Measurements from ENCODE around the gene BAG1.

The BAG1 gene

DNA sequence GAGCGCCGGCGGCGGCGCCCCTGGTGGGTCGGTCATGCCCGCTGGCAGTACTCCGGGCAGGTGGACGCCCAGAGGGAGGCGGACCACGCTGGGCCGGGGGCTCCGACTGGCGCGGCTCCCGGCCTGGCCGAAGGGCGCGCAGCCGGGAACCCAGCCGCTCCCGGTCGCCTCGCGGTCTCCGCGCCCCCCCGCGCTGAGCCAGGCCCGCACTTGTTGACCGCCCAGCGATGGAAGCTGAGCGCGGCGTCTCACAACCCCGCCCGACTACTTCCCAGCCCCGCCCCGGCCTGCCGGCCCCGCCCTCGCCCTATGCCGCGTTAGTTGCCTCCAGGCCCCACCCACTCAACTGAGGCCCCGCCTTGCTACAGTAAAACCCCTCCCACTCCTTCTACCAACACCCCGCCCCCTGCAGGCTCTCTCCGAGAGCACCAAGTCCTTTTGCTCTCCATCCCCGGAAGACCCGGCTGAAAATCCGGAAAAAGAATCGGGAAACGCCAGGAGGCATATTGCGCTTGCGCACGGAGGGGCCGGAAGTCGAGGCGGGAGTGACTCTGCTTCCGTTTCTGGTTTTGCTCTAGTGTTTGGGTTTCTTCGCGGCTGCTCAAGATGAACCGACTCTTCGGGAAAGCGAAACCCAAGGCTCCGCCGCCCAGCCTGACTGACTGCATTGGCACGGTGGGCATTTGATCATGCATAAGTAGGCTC is at the start of gene BAG1, which contains the start of gene CHMP5:
Gene BAG1, minus strand, starts transcription at position 236 of the 705 bp plus-strand sequence.
Gene CHMP5, plus strand, starts transcription at position 577 of the 705 bp plus-strand sequence. Its CDS starts 30 bp downstream, at position 607.
- peak; percentile 100 for DNase-seq

DNA sequence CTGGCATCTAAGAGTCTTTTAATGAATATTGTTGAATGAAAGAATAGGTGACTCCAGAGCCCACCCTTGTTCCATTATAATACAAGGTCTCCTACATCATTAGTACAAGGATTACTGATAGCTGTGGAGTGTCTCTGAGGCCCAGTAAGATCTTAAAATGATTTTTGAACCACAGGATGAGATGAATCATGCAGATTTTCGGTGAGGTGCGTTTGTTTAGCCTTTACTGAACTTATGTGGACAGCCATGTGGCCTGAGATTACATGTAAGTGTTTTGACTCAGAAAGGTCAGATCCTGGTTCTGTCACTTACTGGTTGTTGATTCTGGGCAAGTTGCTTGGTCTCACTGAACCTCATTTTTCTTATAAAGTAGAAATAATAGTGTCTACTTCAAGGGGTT is 47.4 kb upstream of the BAG1 start:
- no peak for DNase-seq

- DNase-seq: no peak
Measured at GRCh38 chr9:33310748-33311147, 46.2 kb upstream of the BAG1 start.

GRCh38 chr9:33309903-33310302 is 45.4 kb upstream of the BAG1 start:
- DNase-seq: no peak

DNA sequence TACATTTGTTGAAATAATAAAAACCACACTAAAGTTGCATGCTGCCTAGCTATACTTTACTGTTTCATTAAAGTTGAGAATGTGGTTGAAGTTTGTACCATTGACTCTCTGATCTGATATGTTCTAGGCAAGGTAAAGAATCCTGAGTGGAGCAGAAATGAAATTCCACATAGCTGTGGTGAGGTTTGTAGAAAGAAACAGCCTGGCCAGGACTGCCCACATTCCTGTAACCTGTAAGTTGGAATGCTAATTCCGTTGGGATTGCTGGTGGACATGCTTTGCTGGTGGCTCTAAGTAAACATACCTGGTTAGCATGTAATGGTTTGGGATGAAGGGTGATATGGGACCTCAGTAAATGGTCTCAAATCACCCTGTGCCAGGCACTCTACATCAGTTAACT is 42.6 kb upstream of the BAG1 start:
- DNase-seq: peak; percentile 1

DNA sequence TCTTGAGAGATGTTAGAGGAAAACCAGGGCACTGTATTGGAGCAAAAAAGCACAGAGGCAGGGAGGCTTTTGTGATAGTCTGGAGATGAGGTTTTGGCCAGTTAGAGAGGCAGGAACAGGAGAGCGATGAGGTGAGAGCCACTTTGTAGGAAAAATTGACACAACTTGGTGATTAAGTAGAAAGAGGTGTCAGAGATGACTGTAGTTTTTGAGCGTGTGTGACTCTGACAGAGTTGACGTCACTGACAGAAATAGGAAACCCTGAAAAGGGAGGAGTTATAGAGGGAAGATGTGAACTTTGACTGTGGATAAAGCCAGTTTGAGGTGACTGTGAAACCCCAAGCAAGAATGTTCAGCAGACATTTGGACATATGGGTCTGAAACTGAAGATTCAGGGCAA is 41.5 kb upstream of the BAG1 start:
- DNase-seq: no peak

GRCh38 chr9:33304362-33304761 is 39.9 kb upstream of the BAG1 start:
- DNase-seq: no peak

DNA sequence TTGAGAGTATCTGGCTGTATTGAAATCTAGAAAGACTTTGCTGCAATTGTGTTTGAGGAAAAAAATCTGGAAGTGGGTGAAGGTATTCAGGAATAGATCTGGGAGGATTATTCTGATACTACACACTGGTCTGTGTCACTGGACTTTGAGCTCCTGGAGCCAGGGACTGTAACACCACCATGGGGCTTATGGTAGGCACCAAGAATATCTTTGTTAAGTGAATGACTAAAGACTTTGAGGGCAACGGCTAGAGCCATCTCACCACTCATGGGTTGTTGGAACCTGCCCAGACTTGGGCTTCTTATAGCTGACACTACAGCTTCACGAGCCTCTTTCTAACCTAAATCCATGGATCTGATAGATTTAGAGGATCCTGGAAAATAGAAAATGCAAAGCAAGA is 36.0 kb upstream of the BAG1 start:
- DNase-seq: no peak

DNA sequence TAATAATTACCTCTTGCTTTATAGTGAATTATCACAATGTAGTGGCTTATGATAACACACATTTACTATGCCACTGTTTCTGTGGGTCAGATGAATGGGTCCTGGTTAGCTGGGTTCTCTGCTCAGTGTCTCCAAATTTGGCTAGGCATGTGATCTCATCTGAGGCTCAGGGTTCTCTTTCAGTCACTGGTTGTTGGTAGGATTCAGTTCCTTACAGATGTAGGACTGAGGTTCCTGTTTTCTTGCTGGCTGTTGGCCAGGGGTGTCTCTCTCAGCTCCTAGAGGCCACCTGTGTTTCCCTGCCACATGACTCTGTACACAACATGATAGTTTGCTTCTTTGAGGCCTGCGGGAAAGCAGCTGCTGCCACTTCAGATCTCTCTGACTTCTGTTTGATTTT is 32.9 kb upstream of the BAG1 start:
- DNase-seq: no peak

DNA sequence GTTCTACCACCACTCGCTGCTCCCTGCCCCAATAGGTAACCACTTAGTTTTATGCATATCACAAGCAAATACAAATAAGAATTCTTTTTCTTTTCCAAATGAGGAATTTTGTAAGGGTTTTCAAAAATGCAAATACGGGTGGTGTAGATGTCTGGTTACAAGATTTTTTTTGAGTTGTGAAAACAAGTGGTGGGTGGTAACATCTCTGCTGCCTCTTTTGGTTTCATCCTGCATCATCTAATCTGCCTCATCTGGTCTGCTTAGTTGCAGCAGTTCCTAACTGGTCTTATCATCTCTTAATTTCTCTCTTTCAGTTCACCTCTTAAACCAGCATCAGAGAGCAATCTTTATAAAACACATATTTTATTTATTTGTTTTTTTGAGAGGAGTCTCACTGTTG is 31.1 kb upstream of the BAG1 start:
- DNase-seq: no peak

DNA sequence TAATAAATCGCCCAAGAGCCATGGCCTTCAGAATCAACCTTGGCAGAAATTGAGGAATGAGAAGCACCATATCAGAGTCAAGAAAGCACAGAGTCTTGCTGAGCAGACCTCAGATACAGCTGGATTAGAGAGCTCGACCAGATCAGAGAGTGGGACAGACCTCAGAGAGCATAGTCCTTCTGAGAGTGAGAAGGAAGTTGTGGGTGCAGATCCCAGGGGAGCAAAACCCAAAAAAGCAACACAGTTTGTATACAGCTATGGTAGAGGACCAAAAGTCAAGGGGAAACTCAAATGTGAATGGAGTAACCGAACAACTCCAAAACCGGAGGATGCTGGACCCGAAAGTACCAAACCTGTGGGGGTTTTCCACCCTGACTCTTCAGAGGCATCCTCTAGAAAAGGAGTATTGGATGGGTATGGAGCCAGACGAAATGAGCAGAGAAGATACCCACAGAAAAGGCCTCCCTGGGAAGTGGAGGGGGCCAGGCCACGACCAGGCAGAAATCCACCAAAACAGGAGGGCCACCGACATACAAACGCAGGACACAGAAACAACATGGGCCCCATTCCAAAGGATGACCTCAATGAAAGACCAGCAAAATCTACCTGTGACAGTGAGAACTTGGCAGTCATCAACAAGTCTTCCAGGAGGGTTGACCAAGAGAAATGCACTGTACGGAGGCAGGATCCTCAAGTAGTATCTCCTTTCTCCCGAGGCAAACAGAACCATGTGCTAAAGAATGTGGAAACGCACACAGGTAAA is 30.3 kb upstream of the BAG1 start:
- DNase-seq: no peak

DNA sequence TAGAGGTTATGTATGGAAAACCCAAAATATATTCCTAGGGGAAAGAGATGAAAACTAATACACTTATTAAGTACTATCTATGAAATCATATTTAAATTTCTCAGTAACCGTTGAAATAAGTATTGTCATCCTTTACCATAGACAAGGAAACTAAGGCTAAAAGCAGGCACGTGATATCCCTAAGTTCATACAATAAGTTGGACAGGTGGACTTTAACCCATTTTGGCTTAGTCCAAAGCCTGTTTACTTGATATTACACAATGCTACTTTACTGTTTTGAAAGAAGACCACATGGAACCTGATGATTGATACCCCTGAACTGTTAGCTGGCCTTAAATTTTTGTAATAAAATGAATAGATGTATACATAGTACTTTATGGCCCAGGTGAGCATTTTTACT is 29.3 kb upstream of the BAG1 start:
- DNase-seq: no peak

GRCh38 chr9:33291901-33292300 is 27.4 kb upstream of the BAG1 start:
- no peak for DNase-seq

GRCh38 chr9:33291031-33291397 is 26.5 kb upstream of the BAG1 start:
- DNase-seq: no peak

DNA sequence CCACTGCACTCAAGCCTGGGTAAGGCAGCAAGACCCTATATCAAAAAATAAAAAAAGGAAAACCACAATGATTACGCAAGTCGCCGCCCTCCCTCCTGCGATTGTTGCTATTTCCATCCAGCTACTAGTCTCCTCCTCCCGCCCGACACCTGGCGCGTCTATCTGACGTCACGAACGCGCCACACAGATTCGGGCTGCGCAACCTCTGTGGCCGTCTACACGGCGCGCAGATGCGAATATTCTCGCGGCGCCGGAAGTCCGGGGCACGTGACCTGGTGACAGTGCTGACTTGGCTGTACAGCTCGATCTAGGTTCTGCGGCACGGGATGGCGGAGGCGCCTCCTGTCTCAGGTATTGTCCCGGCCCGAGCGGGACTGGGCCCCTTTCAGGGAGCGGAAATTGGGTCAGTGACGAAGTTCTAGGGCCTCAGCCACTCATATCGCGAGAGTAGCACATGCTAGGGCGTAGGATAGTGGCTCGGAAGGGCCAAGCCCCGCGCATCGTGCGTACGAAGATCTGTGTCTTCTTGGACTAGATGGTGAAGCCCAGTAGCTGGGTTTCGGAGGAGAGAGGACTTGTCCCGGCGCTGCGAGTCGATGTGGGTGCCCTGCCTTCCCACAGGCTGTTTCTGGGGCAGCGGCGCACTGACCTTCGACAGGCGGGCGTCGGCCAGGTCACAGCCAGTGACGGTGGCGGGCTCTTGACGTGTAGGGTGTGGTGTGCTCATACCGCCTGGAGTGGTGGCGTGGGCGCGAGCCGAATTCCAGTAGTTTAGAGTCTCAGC is 25.9 kb upstream of the BAG1 start, which contains the start of gene NFX1:
Gene NFX1, plus strand, starts transcription at position 270 of the 784 bp plus-strand sequence. Its CDS starts 57 bp downstream, at position 327.
- DNase-seq: peak; percentile 95

- no peak for DNase-seq
Measured at GRCh38 chr9:33289936-33290246, 25.4 kb upstream of the BAG1 start.

DNA sequence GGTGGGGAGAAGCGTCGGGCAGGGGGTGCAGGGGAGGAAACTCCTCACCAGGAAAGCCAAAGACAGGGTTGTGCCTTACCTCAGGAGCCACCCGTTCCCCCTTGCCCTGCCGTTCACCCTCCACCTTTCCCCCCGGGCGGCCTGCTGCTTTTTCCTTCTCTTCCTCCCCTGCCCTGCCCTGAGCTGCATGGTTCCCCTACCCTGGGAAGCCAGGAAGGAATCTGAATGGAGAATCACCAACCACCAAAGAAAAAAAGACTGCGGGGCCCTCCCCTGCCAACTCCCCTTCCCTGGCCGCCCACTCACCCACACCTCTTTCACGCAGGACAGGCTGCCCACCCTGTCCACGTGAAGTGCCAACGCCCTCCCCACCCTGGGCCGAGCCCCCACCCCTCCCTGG is 25.0 kb upstream of the BAG1 start:
- no peak for DNase-seq

DNA sequence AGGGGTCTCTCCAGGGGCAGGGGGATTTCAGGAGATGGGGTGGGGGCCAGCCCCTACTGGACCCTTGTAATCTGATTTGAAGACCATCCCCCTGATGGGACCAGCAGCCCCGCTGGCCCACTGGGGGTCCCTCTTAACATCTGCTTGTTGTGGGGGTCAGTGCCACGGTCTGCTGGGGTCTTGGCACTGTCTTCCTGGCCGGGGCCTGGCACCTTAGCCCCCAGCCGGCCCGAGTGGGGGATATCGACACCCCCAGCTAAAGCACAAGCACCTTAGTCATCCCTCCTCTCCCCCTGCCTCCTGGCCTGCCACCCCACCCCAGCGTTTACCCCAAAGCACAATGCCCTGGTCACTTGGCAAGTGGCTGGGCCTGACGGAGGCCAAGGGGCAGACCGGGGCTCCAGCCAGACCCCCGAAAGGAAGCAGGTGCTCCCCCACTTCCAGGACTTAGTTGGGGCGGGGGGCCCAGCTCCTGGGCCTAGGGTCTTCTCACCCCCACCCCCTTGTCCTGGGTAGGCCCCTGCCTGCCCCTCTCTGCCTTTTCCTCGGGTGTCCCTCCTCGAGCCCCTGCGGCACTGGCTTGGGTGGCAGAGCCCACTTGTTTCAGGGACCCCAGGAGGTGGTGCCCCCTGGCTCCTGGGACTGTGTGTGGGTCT is 24.4 kb upstream of the BAG1 start:
- no peak for DNase-seq

GRCh38 chr9:33288235-33288634 is 23.7 kb upstream of the BAG1 start:
- DNase-seq: no peak

DNA sequence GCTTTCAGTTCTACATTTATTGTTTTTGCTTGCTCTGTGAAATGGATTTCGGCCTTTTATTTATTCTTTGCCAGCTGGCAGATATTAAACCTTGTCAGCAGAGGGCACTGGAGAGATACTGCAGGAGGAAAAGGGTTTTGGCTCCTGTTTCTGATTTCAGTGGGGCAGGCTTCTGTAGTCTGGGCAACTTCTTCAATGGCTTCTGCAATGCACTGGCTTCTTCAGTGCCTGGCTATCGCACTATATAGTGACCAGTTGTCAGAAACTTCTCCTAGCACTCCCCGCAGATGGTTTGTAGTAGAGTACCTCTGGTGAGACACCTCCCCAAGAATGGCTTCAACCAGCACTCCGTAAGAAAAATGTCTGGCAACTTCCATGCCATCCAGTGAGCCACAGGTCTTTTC is 22.6 kb upstream of the BAG1 start:
- peak; percentile 64 for DNase-seq

- no peak for DNase-seq
Measured at GRCh38 chr9:33285502-33285901, 21.0 kb upstream of the BAG1 start.

- DNase-seq: no peak
Measured at GRCh38 chr9:33277484-33277883, 13.0 kb upstream of the BAG1 start.

GRCh38 chr9:33273972-33274328 is 9.4 kb upstream of the BAG1 start:
- DNase-seq: peak; percentile 24
